ENCODE data around the gene PPP4R4. TPM values are rescaled to one million over a fixed set of nuclear protein-coding genes. Genes with fewer than 3 reads are reported as not detected.

The PPP4R4 gene
- total and polyA plus RNA-seq, 2 experiments from 2014 or later = 3.0 to 11.1 TPM

- Mint-ChIP-seq H3K4me1 (peaks cover 15% of the 10 kb centered on the region), H3K9me3 (peaks cover 21% of the 10 kb centered on the region), H3K36me3 (ENCODE audit: low read depth) (peaks cover 10% of the 10 kb centered on the region; the same call in 2 of the 3 replicates), H3K4me3 (no peak overlapping the region), H3K27ac (no peak overlapping the region), H3K27me3 (ENCODE audit: insufficient read depth, low read depth, poor library complexity) (peaks cover 10% of the 10 kb centered on the region)
- peak overlapping the region; percentile 80; the same call in 1 of the 2 replicates for H2AFZ ChIP-seq
- no peak overlapping the region for H3K27ac ChIP-seq (ENCODE audit: low read depth)
- H3K36me3 ChIP-seq (ENCODE audit: insufficient read depth) = no peaks in the 10 kb centered on the region
- no peaks in the 10 kb centered on the region for H3K27me3 ChIP-seq (ENCODE audit: insufficient read depth)
- DNase-seq (ENCODE audit: low spot score) (peak; percentile 94), ATAC-seq (peak; percentile 92)
- no peak overlapping the region for H3K4me3 ChIP-seq
- H3K9me2 ChIP-seq (ENCODE audit: insufficient read depth) = no peaks in the 10 kb centered on the region
- H4K20me1 ChIP-seq (replicated peaks; ENCODE audit: insufficient read depth) = no peaks in the 10 kb centered on the region
- TF ChIP-seq ZNF114 (CRISPR knock-in tag; IDR thresholded peaks at IDR 0.05) (no peak), CTCF (conservative IDR thresholded peaks at IDR 0.05; ENCODE audit: low read depth in 2 of 2) (peak; percentile 93 to 95)
- peaks cover 7% of the 10 kb centered on the region; the same call in 1 of the 2 replicates for H3K4me1 ChIP-seq (ENCODE audit: insufficient read depth)
- H3K4me2 ChIP-seq = no peak overlapping the region
- H3K79me2 ChIP-seq (replicated peaks; ENCODE audit: insufficient read depth) = no peaks in the 10 kb centered on the region
- no peaks in the 10 kb centered on the region for H3F3A ChIP-seq (replicated peaks; ENCODE audit: low read depth)
Measured at GRCh38 chr14:94136575-94137331, 37.4 kb upstream of the PPP4R4 start.

GRCh38 chr14:94138251-94138650 lies 35.9 kb upstream of the PPP4R4 start:
- Histone ChIP-seq H2AFZ (peak overlapping the region; percentile 57; the same call in 1 of the 2 replicates), H3K4me2 (no peak overlapping the region), H3K36me3 (ENCODE audit: insufficient read depth) (no peaks in the 10 kb centered on the region), H4K20me1 (replicated peaks; ENCODE audit: insufficient read depth) (no peaks in the 10 kb centered on the region), H3K4me3 (no peak overlapping the region), H3K4me1 (ENCODE audit: insufficient read depth) (peaks cover 7% of the 10 kb centered on the region; the same call in 1 of the 2 replicates), H3K27me3 (ENCODE audit: insufficient read depth) (no peaks in the 10 kb centered on the region), H3K79me2 (replicated peaks; ENCODE audit: insufficient read depth) (no peaks in the 10 kb centered on the region), H3K27ac (ENCODE audit: low read depth) (no peak overlapping the region), H3F3A (replicated peaks; ENCODE audit: low read depth) (no peaks in the 10 kb centered on the region), H3K9me2 (ENCODE audit: insufficient read depth) (no peaks in the 10 kb centered on the region)
- ATAC-seq = no peak
- H3K36me3 Mint-ChIP-seq (ENCODE audit: low read depth) = peaks cover 10% of the 10 kb centered on the region; the same call in 2 of the 3 replicates
- peaks cover 21% of the 10 kb centered on the region for H3K9me3 Mint-ChIP-seq
- peaks cover 10% of the 10 kb centered on the region for H3K27me3 Mint-ChIP-seq (ENCODE audit: insufficient read depth, low read depth, poor library complexity)
- no peak overlapping the region for H3K4me3 Mint-ChIP-seq
- DNase-seq (ENCODE audit: low spot score) = no peak
- peaks cover 15% of the 10 kb centered on the region for H3K4me1 Mint-ChIP-seq
- H3K27ac Mint-ChIP-seq = no peak overlapping the region
- no peak for TF ChIP-seq ETS1 (IDR thresholded peaks at IDR 0.05)
- TF ChIP-seq REST (IDR thresholded peaks at IDR 0.05; ENCODE audit: unreplicated experiment) = no peak
- TF ChIP-seq EZH2 (IDR thresholded peaks at IDR 0.05; ENCODE audit: low read depth, unreplicated experiment) = no peak
- no peak for TF ChIP-seq NANOG (IDR thresholded peaks at IDR 0.05; ENCODE audit: borderline replicate concordance)
- no peak for TF ChIP-seq ZNF331 (CRISPR knock-in tag; IDR thresholded peaks at IDR 0.05; ENCODE audit: low read depth)
- no peak for TF ChIP-seq CREB1 (CRISPR knock-in tag; IDR thresholded peaks at IDR 0.05; ENCODE audit: low read depth)
- TF ChIP-seq STAT1 (IDR thresholded peaks at IDR 0.05; ENCODE audit: unreplicated experiment) = no peak
- no peak for TF ChIP-seq JUNB (IDR thresholded peaks at IDR 0.05; ENCODE audit: unreplicated experiment)
- TF ChIP-seq CTCF (conservative IDR thresholded peaks at IDR 0.05; ENCODE audit: low read depth in 2 of 2) = no peak

Data from GM23338 (cell line).